GM19193 (cell line): ENCODE data around the gene ABI3.

Experiments
- POLR2A ChIP-seq: IDR thresholded peaks from 4 replicates; pipeline ENCODE4 v1.6.1; 2011; ENCODE audit not compliant: insufficient read depth, insufficient read length; ENCODE audit errors: extremely low read depth

The ABI3 gene

DNA sequence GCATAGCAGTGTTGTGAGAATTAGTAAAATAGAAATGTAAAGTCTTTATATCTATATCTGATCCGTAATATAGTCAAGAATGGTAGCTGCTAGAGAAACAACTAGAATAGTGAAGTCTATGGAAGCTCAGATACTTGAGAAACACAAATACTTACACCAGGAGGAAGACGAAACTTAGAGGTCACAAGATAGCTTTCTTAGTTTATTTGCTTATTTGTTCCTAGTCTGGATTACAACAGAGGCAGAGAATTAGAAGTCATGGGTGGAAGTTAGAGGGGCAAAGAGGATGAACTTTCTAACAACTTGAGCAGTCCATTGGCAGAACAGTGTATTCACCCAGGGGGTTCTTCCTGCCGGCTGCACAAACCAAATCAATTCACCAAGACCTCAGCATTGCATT is 14.0 kb upstream of the ABI3 start:
- TF ChIP-seq POLR2A = no peak

DNA sequence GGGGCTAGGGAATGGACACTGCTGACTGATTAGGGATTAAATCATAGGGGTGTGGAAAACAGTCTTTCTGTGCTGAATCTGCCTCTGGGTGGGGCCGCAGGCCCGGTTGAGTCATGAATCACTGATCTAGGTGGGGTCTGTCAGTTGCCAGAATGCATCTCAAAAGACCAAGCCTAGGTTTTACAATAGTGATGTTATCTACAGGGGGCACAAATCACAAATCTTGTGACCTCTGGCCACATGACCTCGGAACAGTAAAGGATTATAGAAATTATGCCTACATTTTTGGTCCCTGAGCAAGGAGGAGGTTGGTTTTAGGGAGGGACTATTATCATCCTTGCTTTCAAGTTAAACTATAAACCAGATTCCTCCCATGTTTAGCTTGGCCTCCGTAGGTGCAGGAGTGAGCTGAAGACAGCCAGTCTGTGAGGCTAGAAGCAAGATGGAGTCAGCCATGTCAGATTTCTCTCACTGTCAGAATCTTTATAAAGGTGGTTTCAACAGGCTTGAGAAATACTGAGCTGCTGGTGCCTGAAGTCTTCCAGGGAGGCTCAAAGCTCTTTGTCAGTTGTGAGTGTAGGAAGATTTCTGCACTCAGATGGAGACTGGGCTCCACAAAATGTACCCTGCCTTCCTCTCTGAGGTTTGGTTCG is 13.0 kb upstream of the ABI3 start:
- TF ChIP-seq POLR2A = no peak

- no peak for TF ChIP-seq POLR2A
These were observed 12.3 kb upstream of the ABI3 start for GRCh38 chr17:49198211-49198610.

DNA sequence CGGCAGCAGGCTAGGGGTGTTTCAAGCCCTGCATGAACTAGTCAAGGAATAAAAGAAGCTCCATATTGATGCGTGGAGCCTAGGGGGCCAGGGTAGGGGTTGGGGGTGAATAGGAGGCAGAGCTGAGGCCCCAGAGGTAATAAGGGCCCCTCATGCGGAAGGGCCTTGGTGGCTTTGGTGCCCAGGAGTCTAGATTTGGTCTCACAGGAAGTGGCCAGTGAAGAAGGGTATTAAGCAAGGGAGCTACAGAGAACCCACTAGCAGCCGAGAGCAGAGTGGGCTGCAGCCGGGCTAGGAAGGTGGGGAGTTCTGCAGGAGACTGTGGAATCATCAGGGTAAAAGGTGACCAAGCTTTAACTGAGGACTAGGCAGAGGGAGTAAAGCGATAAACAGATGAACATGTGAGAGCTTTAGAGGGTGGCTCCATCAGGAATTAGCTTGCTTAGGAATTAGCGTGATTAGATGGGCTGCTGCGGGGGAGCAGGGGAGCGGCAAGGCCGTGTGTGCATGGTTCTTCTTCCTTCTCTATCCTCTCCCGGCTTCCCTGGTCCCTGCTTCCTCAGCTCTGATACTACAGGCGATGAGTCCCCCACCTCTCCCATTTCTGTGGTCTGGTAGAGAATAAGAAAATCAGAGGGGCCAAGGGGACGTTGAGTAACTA is 10.0 kb upstream of the ABI3 start:
- no peak for TF ChIP-seq POLR2A

- no peak for TF ChIP-seq POLR2A
These were observed 9.0 kb upstream of the ABI3 start for GRCh38 chr17:49201481-49201927.

- TF ChIP-seq POLR2A = no peak
These were observed 6.7 kb upstream of the ABI3 start for GRCh38 chr17:49203796-49204195.

DNA sequence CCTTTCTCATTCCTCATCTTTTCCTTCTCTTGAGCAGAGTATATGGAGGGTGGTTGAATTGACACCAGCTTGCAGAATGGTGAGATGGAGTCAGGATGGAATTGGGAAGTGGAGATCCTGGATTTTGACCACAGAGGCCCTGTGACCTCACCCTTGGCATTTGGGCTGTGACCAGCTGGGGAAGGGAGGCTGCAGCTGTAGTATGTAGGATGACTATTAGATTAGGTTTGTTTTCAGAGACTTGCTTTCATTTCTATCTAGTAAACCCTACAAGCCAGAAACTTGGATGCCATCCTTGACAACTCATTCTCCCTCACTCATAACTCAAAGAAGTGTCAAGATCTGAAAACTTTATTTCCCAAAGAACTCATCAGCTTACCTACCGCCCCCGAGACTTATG is 6.0 kb upstream of the ABI3 start:
- no peak for TF ChIP-seq POLR2A

DNA sequence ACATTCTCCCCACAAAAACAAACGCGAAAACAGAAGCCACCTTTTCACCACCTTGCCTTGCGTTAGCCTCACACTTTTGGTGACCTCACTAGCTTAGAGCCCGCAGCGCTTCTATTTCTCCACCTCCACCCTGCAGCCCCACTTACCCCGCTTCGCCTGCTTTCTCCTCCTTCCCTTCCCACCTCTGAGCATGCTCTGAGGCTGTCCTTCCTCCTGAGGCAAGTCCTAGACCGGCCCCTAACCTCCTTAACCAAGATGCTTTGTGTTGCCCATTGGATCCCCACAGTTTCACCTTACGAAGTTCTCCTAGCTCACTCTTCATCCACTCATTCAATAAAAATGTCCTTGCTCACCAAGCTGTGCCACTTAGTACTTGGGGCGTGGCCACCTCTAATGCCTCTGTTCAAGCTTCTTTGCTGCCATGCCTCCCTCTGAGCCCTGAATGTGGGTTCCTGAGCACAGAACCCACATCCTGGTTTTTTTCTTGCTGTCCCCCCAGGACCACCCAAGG is 1.4 kb upstream of the ABI3 start:
- no peak for TF ChIP-seq POLR2A

GRCh38 chr17:49213399-49213798 is 2.9 kb downstream of the ABI3 start:
- TF ChIP-seq POLR2A = peak; percentile 24

DNA sequence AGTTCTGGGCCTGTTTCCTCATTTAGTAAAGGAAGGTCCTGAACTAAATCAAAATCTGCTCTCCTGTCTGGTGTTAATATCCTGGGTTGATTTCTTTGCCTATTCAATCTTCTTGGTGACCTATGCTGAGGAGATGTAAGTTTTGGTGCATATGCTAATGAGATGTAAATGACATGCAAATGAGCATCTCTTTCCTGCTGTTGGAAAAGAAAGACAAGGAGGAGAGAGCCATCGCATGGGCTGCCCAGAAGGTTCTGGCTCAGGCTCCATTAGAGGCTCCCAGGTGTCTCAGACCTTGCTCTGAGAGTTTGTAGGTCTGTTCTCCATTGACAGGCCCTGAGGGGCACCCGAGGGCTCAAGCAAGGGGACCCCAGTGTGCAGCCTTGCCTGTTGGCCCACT is 3.3 kb downstream of the ABI3 start:
- peak; percentile 2 for TF ChIP-seq POLR2A

DNA sequence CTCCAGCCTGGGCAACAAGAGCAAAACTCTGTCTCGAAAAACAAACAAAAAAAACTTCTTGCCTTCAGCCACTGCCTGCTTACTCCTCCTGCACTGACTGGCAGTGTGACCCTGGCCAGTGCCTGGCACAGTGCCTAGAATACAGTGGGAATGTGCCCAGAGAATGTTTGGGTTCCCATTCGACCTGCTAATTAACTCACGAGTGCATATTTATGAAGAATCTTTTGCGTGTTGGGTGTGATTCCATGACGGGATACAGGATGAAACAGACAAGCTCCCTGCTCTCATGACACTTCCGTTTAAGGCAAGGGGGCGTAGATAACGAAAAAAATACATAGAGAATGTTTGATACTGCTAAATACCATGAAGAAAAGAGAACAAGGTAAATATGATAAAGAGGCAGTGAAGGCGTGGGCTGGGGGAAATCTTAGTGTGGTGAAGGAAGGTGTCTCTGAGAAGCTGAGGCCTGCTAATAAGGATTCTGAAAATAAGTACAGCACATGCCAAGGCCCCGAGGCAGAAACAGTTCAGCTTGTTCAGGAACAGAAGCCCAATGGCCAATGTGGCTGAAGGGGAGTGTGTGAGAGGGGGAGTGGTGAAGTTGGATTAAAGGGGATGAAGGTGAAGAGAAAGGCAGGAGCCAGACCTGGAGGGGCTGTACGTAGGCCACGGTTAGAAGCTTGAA is 4.3 kb downstream of the ABI3 start:
- TF ChIP-seq POLR2A = no peak

GRCh38 chr17:49216482-49216881 is 6.0 kb downstream of the ABI3 start:
- TF ChIP-seq POLR2A = no peak

- no peak for TF ChIP-seq POLR2A
These were observed 6.6 kb downstream of the ABI3 start for GRCh38 chr17:49216953-49217650.

- peak; percentile 50 for TF ChIP-seq POLR2A
These were observed 7.3 kb downstream of the ABI3 start for GRCh38 chr17:49217651-49218413.

GRCh38 chr17:49218941-49219913 is 8.7 kb downstream of the ABI3 start:
- TF ChIP-seq POLR2A = no peak
